Measurements from ENCODE around the gene ZC3H12A.

- TF ChIP-seq ZNF169 (tag by site-specific recombination; IDR thresholded peaks at IDR 0.05) (no peak), REST (tag by site-specific recombination; IDR thresholded peaks at IDR 0.05) (no peak)
- TF ChIP-seq, protein P1, sequence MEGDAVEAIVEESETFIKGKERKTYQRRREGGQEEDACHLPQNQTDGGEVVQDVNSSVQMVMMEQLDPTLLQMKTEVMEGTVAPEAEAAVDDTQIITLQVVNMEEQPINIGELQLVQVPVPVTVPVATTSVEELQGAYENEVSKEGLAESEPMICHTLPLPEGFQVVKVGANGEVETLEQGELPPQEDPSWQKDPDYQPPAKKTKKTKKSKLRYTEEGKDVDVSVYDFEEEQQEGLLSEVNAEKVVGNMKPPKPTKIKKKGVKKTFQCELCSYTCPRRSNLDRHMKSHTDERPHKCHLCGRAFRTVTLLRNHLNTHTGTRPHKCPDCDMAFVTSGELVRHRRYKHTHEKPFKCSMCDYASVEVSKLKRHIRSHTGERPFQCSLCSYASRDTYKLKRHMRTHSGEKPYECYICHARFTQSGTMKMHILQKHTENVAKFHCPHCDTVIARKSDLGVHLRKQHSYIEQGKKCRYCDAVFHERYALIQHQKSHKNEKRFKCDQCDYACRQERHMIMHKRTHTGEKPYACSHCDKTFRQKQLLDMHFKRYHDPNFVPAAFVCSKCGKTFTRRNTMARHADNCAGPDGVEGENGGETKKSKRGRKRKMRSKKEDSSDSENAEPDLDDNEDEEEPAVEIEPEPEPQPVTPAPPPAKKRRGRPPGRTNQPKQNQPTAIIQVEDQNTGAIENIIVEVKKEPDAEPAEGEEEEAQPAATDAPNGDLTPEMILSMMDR (tag by site-specific recombination; IDR thresholded peaks at IDR 0.05) = no peak
These were observed 1.7 kb downstream of the ZC3H12A start for GRCh38 chr1:37476087-37476452.
